Gastroesophageal sphincter (tissue), 4 donors: ENCODE results near the gene ANKMY2. TPM values are rescaled to one million over a fixed set of nuclear protein-coding genes. Genes with fewer than 3 reads are reported as not detected.

Experiments used
- ATAC-seq: fragments of 150-250 bp; one replicate; pipeline ENCODE4 v1.9.1; 2016; ENCODE audit warnings: mild to moderate bottlenecking, moderate library complexity
- H3K27ac ChIP-seq, 4 donors: fragments of 200-600 bp; sonication (generic) in 3 of 4; 1 replicate in 3 of 4; 2 replicates in 1 of 4; pipeline ENCODE4 v1.5.1; 2016 to 2019
- H3K27me3 ChIP-seq: fragments of 200-600 bp; sonication (generic); one replicate; pipeline ENCODE4 v1.5.1; 2019
- H3K36me3 ChIP-seq, 2 donors: fragments of 200-600 bp; sonication (generic); one replicate each; pipeline ENCODE4 v1.5.1; 2019; ENCODE audit warnings: control low read depth in 1 of 2
- H3K4me1 ChIP-seq, 3 donors: fragments of 200-600 bp; sonication (generic); 1 replicate in 2 of 3; 2 replicates in 1 of 3; pipeline ENCODE4 v1.5.1; 2016 to 2019; ENCODE audit warnings: control low read depth in 2 of 3
- H3K4me3 ChIP-seq, 2 donors: fragments of 200-600 bp; sonication (generic); one replicate each; pipeline ENCODE4 v1.5.1; 2019; ENCODE audit warnings: mild to moderate bottlenecking in 1 of 2, moderate library complexity in 1 of 2
- H3K9me3 ChIP-seq, 3 donors: fragments of 200-600 bp; sonication (generic); one replicate each; pipeline ENCODE4 v1.5.1; 2017 to 2019; ENCODE audit warnings: control low read depth in 2 of 3
- CTCF ChIP-seq, 4 experiments: fragments of 200-600 bp in 2 of 4; fragments of 450-650 bp in 2 of 4; sonication (generic) in 1 of 4; IDR thresholded peaks; one replicate each; pipeline ENCODE4 v1.5.1; 2017 to 2019; ENCODE audit warnings: antibody characterized with exemption in 4 of 4, mild to moderate bottlenecking in 2 of 4, moderate library complexity in 2 of 4
- EP300 ChIP-seq: sonication (generic); formaldehyde crosslinking; IDR thresholded peaks from one replicate; pipeline ENCODE4 v1.6.1; 2017; ENCODE audit warnings: antibody characterized with exemption, mild to moderate bottlenecking
- POLR2A ChIP-seq, 2 donors: fragments of 450-650 bp; IDR thresholded peaks; one replicate each; pipeline ENCODE4 v1.6.1; 2017; ENCODE audit warnings: antibody characterized with exemption in 2 of 2, mild to moderate bottlenecking in 2 of 2, moderate library complexity in 1 of 2
- POLR2AphosphoS5 ChIP-seq: sonication (generic); formaldehyde crosslinking; IDR thresholded peaks from one replicate; pipeline ENCODE4 v1.6.1; 2017; ENCODE audit warnings: antibody characterized with exemption
- WGBS, 2 donors: methylation state at CpG; one replicate each; pipeline ENCODE4 v1.1.5; 2018; ENCODE audit warnings: low coverage in 1 of 2; 5-methylcytosine and 5-hydroxymethylcytosine counted together
- total RNA-seq, 4 donors: library from RNA; depleted of rRNA; stranded (reverse); fragments of >200 nt; gene quantifications; one replicate each; pipeline ENCODE4 v1.1.0, GENCODE V29; 2016

Gene ANKMY2
- total RNA-seq, 4 donors from 2014 or later = 13.2 to 37.9 (median 25.3) TPM

- Histone ChIP-seq H3K4me1 (peaks cover 0 to 3% (median 0%) of the 10 kb centered on the region in 3 donors), H3K9me3 (no peaks in the 10 kb centered on the region), H3K4me3 (no peak overlapping the region), H3K36me3 (peaks cover 0 to 45% of the 10 kb centered on the region in 2 donors), H3K27ac (no peak overlapping the region), H3K27me3 (no peaks in the 10 kb centered on the region)
- 95 to 97% methylated on average over 3 of the region's 3 CpGs for WGBS, 2 donors
- TF ChIP-seq POLR2A (IDR thresholded peaks at IDR 0.05) (no peak), EP300 (no peak), CTCF (IDR thresholded peaks at IDR 0.05) (no peak), POLR2AphosphoS5 (no peak)
- no peak for ATAC-seq
These were observed 29.7 kb upstream of the ANKMY2 start for GRCh38 chr7:16675277-16675676.

- no peak overlapping the region for H3K27ac ChIP-seq
- 96 to 100% methylated on average over 2 to 3 of the region's 3 CpGs for WGBS, 2 donors
- no peak for ATAC-seq
- no peak for TF ChIP-seq POLR2AphosphoS5
- no peak for TF ChIP-seq CTCF (IDR thresholded peaks at IDR 0.05)
- TF ChIP-seq EP300 = no peak
- no peak for TF ChIP-seq POLR2A (IDR thresholded peaks at IDR 0.05)
- H3K36me3 ChIP-seq = peaks cover 0 to 23% of the 10 kb centered on the region in 2 donors
- no peaks in the 10 kb centered on the region for H3K9me3 ChIP-seq
- H3K4me3 ChIP-seq = no peak overlapping the region
- peaks cover 0 to 38% (median 2%) of the 10 kb centered on the region in 3 donors for H3K4me1 ChIP-seq
- no peaks in the 10 kb centered on the region for H3K27me3 ChIP-seq
These were observed 26.3 kb upstream of the ANKMY2 start for GRCh38 chr7:16671811-16672210.

DNA sequence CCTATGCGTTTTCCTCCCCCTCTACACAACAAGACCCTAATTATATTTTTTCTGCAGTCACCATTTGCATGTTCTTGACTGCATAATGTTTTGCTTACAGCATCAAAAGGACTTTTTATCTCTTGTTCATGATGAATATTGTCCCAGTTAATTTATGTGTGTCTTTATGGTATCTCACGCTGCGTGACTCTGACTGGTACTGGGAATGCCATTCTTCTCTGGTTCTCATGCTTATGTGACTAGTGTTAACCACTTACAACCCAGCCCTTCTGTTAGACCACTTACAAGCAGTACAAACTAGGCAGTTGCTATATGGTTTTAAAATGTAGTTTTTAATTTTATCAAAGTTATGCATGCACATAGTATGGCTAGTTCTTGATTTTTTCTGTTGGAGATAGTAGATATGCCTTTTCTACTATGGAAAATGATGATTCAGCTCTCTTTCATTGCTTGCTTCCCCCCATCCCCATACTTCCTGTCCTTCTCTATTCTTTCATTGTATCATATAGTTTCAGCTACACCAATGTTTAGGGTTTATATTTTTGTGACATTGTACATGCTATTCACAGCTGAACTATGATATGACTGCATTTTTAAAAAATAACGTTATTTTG lies 25.3 kb upstream of the ANKMY2 start:
- ATAC-seq = no peak
- H3K36me3 ChIP-seq = peaks cover 0 to 15% of the 10 kb centered on the region in 2 donors
- H3K27ac ChIP-seq = peak overlapping the region in 2 of 4 donors; percentile 70 to 74
- H3K4me1 ChIP-seq = peaks cover 0 to 41% (median 2%) of the 10 kb centered on the region in 3 donors
- H3K4me3 ChIP-seq = no peak overlapping the region
- no peaks in the 10 kb centered on the region for H3K9me3 ChIP-seq
- WGBS, 2 donors = 89 to 94% methylated on average over 4 of the region's 4 CpGs
- TF ChIP-seq CTCF (IDR thresholded peaks at IDR 0.05) (no peak), EP300 (no peak), POLR2A (IDR thresholded peaks at IDR 0.05) (no peak), POLR2AphosphoS5 (no peak)
- no peaks in the 10 kb centered on the region for H3K27me3 ChIP-seq

DNA sequence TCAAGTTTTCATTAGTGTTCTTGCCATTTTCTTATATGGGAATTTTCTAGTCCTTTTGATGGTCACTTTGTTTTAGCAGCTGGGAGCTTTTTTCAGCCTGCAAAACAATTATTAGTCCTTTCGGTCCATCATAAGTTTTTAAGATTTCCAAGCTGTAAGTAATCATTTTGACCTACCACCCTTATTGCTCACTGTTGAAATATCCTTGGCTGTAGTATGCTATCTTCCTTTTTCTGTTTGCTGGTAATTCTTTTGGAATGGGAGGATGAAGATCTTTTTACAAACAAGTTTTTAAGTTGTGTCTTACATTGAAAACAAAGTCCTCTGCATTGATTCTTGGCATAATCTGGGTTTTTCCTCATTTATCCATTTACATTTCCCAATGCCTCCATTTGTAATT lies 24.5 kb upstream of the ANKMY2 start:
- 20 to 24% methylated on average over 1 of the region's 1 CpG for WGBS, 2 donors
- H3K9me3 ChIP-seq = no peaks in the 10 kb centered on the region
- peaks cover 0 to 7% of the 10 kb centered on the region in 2 donors for H3K36me3 ChIP-seq
- no peak for ATAC-seq
- H3K27me3 ChIP-seq = no peaks in the 10 kb centered on the region
- H3K4me3 ChIP-seq = no peak overlapping the region
- H3K27ac ChIP-seq = peak overlapping the region in 2 of 4 donors; percentile 70 to 74
- peaks cover 0 to 41% (median 2%) of the 10 kb centered on the region in 3 donors for H3K4me1 ChIP-seq
- TF ChIP-seq EP300 (no peak), POLR2AphosphoS5 (no peak), CTCF (IDR thresholded peaks at IDR 0.05) (no peak)

DNA sequence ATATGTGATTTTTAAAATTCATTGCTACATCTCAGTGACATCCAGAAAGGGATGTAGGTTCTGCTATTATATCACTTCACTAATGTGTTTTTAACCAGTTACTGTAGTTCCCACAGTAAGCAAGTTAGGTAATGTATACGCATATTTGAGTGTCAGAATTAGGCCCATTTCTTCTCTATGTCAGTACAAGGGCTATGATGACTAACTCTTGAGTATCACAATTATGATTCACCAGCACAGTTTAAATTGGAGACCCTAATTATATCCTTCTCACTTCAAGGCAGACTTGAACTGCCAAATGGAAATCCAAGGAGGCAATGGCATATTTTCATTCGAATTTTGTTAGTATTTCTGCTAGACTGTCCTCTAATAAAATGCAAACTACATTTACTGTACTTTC lies 24.0 kb upstream of the ANKMY2 start:
- TF ChIP-seq EP300 (no peak), CTCF (IDR thresholded peaks at IDR 0.05) (no peak), POLR2AphosphoS5 (no peak), POLR2A (IDR thresholded peaks at IDR 0.05) (no peak)
- Histone ChIP-seq H3K4me3 (no peak overlapping the region), H3K9me3 (no peaks in the 10 kb centered on the region), H3K36me3 (peaks cover 0 to 3% of the 10 kb centered on the region in 2 donors), H3K4me1 (peaks cover 0 to 41% (median 2%) of the 10 kb centered on the region in 3 donors), H3K27ac (peak overlapping the region in 2 of 4 donors; percentile 70 to 74), H3K27me3 (no peaks in the 10 kb centered on the region)
- ATAC-seq = no peak
- 53 to 55% methylated on average over 2 of the region's 2 CpGs for WGBS, 2 donors
